Measurements from ENCODE around the gene ADD3. TPM values are rescaled to one million over a fixed set of nuclear protein-coding genes. Genes with fewer than 3 reads are reported as not detected.

Gene ADD3
- total RNA-seq, 6 experiments from 2014 or later, result 11.7 to 71.3 (median 16.2) TPM

DNA sequence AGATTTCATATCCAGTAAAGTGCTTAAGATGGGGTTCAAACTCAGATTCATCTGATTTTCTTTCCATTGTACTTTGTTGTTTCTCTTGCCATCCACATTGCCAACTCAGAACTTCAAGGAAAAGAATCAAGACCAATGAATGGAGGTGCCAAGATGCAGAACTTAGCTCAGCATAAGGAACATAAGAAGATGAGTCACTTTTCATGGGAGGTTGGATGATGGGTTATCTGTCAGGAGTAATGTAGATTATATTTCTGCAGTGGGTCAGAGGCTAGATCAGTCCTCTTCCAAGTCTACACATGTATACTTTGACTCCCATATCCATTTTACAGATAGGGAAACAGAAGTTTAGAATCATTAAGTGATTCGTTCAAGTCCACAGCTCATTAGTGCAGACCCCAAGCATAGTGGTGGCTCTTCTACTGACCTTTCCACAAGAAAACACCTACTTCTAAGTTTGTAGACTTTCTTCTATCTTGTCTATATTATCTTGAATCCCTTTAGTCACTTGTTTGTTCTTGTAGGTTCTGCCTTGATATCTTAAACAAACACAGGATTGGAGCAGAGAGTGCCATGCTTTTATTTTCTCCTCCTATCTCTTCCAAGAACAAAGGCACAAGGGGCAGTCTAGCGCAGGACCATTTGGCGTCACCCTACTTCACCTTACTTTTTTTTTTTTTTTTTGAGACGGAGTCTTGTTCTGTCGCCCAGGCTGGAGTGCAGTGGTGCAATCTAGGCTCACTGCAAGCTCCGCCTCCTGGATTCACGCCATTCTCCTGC is 14.0 kb upstream of the ADD3 start:
- ATAC-seq, result no peak
- no peaks in the 10 kb centered on the region for H3K36me3 ChIP-seq
- no peak overlapping the region for H3K27ac ChIP-seq
- H3K9me3 ChIP-seq, result no peaks in the 10 kb centered on the region
- H3K27me3 ChIP-seq, result no peaks in the 10 kb centered on the region
- 94% methylated on average over 5 of the region's 7 CpGs for WGBS (ENCODE audit: insufficient coverage, low coverage, low lambda C conversion rate, missing lambda C conversion rate)
- TF ChIP-seq, protein P1, sequence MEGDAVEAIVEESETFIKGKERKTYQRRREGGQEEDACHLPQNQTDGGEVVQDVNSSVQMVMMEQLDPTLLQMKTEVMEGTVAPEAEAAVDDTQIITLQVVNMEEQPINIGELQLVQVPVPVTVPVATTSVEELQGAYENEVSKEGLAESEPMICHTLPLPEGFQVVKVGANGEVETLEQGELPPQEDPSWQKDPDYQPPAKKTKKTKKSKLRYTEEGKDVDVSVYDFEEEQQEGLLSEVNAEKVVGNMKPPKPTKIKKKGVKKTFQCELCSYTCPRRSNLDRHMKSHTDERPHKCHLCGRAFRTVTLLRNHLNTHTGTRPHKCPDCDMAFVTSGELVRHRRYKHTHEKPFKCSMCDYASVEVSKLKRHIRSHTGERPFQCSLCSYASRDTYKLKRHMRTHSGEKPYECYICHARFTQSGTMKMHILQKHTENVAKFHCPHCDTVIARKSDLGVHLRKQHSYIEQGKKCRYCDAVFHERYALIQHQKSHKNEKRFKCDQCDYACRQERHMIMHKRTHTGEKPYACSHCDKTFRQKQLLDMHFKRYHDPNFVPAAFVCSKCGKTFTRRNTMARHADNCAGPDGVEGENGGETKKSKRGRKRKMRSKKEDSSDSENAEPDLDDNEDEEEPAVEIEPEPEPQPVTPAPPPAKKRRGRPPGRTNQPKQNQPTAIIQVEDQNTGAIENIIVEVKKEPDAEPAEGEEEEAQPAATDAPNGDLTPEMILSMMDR (IDR thresholded peaks at IDR 0.05), result no peak
- TF ChIP-seq POLR2A (IDR thresholded peaks at IDR 0.05), result no peak
- H3K4me1 ChIP-seq, result peaks cover 0 to 3% (median 0%) of the 10 kb centered on the region in 4 donors
- intact Hi-C loops (cut with DNase I), result no loop called here
- DNase-seq, result no peak
- no peak overlapping the region for H3K4me3 ChIP-seq

DNA sequence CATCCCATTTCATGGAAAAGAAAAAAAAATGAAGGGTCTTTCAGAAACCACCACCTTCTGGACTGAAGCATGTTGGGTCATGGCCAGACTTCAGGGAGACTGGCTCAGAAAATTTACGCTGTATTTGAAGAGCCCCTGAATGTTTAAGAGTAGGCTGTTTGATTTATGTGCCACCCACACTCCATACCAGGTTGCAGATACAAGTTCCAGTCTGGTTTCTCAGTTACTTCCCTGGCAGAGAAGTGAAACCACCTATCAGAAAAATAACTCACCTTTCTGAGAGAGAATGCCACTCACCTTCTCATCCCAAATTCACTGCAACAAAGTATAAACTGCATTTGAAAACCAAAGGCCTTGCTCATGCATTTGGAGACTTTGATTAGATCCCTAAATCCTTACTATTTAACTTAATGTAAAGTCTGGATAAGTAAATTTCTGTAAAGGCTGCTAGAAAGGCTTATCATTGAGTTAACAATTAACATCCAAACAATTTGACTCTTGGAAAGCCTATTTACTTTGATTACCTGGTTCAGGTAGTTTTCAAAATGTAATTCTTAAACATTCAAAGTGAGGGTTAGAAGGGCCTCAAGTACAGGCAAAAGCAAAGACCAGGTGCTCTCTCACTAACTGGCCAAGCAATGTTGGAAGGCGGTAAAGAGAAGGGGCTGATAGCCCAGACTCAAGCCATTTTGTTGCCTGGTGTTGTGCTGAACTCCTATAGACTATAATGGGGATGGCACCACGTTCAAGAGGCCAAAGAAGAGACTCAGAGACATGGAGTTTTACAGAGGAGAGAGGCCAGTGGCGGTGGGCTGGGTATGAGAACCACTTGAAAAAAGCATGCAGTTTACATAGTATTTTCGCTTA is 12.8 kb upstream of the ADD3 start:
- no peaks in the 10 kb centered on the region for H3K27me3 ChIP-seq
- DNase-seq (no peak), ATAC-seq (peak in 1 of 4 donors; percentile 37)
- no peaks in the 10 kb centered on the region for H3K9me3 ChIP-seq
- TF ChIP-seq POLR2A (IDR thresholded peaks at IDR 0.05), result no peak
- TF ChIP-seq, protein P1 (IDR thresholded peaks at IDR 0.05), result no peak
- no peak overlapping the region for H3K4me3 ChIP-seq
- H3K27ac ChIP-seq, result no peak overlapping the region
- 93% methylated on average over 3 of the region's 5 CpGs for WGBS (ENCODE audit: insufficient coverage, low coverage, low lambda C conversion rate, missing lambda C conversion rate)
- intact Hi-C loops (cut with DNase I), result no loop called here
- no peaks in the 10 kb centered on the region for H3K36me3 ChIP-seq
- peaks cover 0 to 3% (median 0%) of the 10 kb centered on the region in 4 donors for H3K4me1 ChIP-seq

GRCh38 chr10:109995595-109995994 is 12.2 kb upstream of the ADD3 start:
- intact Hi-C loops (cut with DNase I), result no loop called here
- ATAC-seq, result no peak
- no peak for DNase-seq
- no peaks in the 10 kb centered on the region for H3K27me3 ChIP-seq
- H3K27ac ChIP-seq, result no peak overlapping the region
- 100% methylated on average over 3 of the region's 3 CpGs for WGBS (ENCODE audit: insufficient coverage, low coverage, low lambda C conversion rate, missing lambda C conversion rate)
- H3K4me3 ChIP-seq, result no peak overlapping the region
- no peaks in the 10 kb centered on the region for H3K9me3 ChIP-seq
- no peaks in the 10 kb centered on the region for H3K36me3 ChIP-seq
- H3K4me1 ChIP-seq, result peaks cover 0 to 3% (median 0%) of the 10 kb centered on the region in 4 donors
- no peak for TF ChIP-seq POLR2A (IDR thresholded peaks at IDR 0.05)
- TF ChIP-seq, protein P1 (IDR thresholded peaks at IDR 0.05), result no peak

- Histone ChIP-seq H3K9me3 (no peaks in the 10 kb centered on the region), H3K27ac (no peak overlapping the region), H3K4me3 (no peak overlapping the region), H3K4me1 (peaks cover 0 to 3% (median 0%) of the 10 kb centered on the region in 4 donors), H3K36me3 (no peaks in the 10 kb centered on the region), H3K27me3 (no peaks in the 10 kb centered on the region)
- WGBS (ENCODE audit: insufficient coverage, low coverage, low lambda C conversion rate, missing lambda C conversion rate), result 47% methylated on average over 2 of the region's 2 CpGs
- DNase-seq (no peak), ATAC-seq (peak in 1 of 4 donors; percentile 16)
- TF ChIP-seq, protein P1 (IDR thresholded peaks at IDR 0.05), result no peak
- TF ChIP-seq POLR2A (IDR thresholded peaks at IDR 0.05), result no peak
- intact Hi-C loops (cut with DNase I), result no loop called here
Observed at GRCh38 chr10:109996225-109996624, 11.6 kb upstream of the ADD3 start.

All from right lobe of liver (tissue), 6 donors.